Measurements from ENCODE around the gene TXNDC2. TPM values are rescaled to one million over a fixed set of nuclear protein-coding genes. Genes with fewer than 3 reads are reported as not detected.

TXNDC2 gene
- total RNA-seq, 1 experiment from 2014 or later, result 0.28 TPM

DNA sequence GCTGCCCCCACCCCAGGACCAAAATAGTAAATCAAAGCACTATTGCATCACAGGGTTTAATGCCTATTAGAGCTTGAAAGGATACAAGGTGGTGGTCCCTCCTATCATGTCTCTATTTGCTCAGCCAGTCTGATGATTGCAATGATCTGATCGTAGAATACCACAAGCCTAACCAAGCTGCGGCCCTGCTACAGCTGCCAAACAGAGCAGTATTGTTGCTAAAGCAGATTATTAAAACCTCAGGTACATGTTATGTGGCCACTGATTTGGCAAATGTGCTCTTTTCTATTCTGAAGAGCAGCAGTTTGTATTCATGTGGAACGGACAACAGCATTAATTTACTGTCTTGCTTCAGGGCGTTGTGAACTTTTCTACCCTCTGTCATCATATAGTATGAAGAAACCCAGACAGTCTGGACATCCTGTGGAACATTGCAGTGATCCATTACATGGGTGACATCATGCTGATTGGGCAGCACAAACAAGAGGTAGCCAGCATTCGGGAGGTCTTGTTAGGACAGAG is 19.7 kb downstream of the TXNDC2 start:
- no peak for DNase-seq
- no peaks in the 10 kb centered on the region for H4K20me1 ChIP-seq (ENCODE audit: control insufficient read depth, insufficient read depth, insufficient read length)
- WGBS (ENCODE audit: extremely low coverage, insufficient read length, low lambda C conversion rate), result no CpG with 5 or more reads among the region's 5 CpGs
- no peak overlapping the region for H2AFZ ChIP-seq (ENCODE audit: low read length)
- no peaks in the 10 kb centered on the region for H3K79me1 ChIP-seq (ENCODE audit: insufficient read depth, low read depth, low read length, poor library complexity, severe bottlenecking)
- H3K4ac ChIP-seq (ENCODE audit: low read depth, low read length), result no peak overlapping the region
- no peak overlapping the region for H2BK12ac ChIP-seq (ENCODE audit: insufficient read length, low read depth, low read length)
- Mint-ChIP-seq H3K4me3 (no peak overlapping the region), H3K36me3 (ENCODE audit: insufficient read depth in 1 of 3, low read depth in 3 of 3) (no peaks in the 10 kb centered on the region), H3K27me3 (ENCODE audit: low read depth) (peaks cover 2% of the 10 kb centered on the region), H3K9me3 (peaks cover 0 to 3% of the 10 kb centered on the region in 2 experiments; a peak in 1 of 5 replicates), H3K27ac (no peak overlapping the region), H3K4me1 (peaks cover 7 to 10% of the 10 kb centered on the region in 2 experiments)
- no peak overlapping the region for H2AK5ac ChIP-seq (ENCODE audit: insufficient read length, low read length)
- H2BK20ac ChIP-seq (ENCODE audit: low read depth, low read length, poor library complexity, severe bottlenecking), result no peak overlapping the region
- no peak overlapping the region for H2BK120ac ChIP-seq (ENCODE audit: low read depth, low read length, poor library complexity, severe bottlenecking)
- H3K27ac ChIP-seq (ENCODE audit: insufficient read length, low read depth, low read length), result no peak overlapping the region
- H3K27me3 ChIP-seq (ENCODE audit: insufficient read depth, low read length), result no peaks in the 10 kb centered on the region
- H2BK5ac ChIP-seq (ENCODE audit: insufficient read length, low read length), result no peak overlapping the region
- H3K23ac ChIP-seq (ENCODE audit: insufficient read length, low read depth, low read length), result no peak overlapping the region
- H3K14ac ChIP-seq (ENCODE audit: insufficient read depth, low read length), result no peak overlapping the region
- H3K23me2 ChIP-seq (ENCODE audit: insufficient read length, low read depth, low read length, poor library complexity, severe bottlenecking), result no peaks in the 10 kb centered on the region
- H3K9ac ChIP-seq (ENCODE audit: extremely low read depth, insufficient read length, low read length), result no peak overlapping the region
- no peak overlapping the region for H3K56ac ChIP-seq (ENCODE audit: insufficient read length, low read depth, low read length)
- H3K79me2 ChIP-seq (ENCODE audit: insufficient read depth, low read length), result no peaks in the 10 kb centered on the region
- H3K4me2 ChIP-seq (ENCODE audit: insufficient read depth, insufficient read length, low read length), result no peak overlapping the region
- H4K5ac ChIP-seq (ENCODE audit: insufficient read length, low read depth, low read length), result no peak overlapping the region
- no peaks in the 10 kb centered on the region for H3K9me3 ChIP-seq (ENCODE audit: control insufficient read depth, low read depth, low read length)
- H2BK15ac ChIP-seq (ENCODE audit: low read depth, low read length), result no peak overlapping the region
- H3K4me1 ChIP-seq (ENCODE audit: insufficient read depth, low read length), result 0 out of 2 replicates have a peak, but pooled peaks cover 3% of the 10 kb centered on the region
- no peak overlapping the region for H4K8ac ChIP-seq (replicated peaks; ENCODE audit: insufficient read length, low read depth, low read length)
- TF ChIP-seq CTCF (conservative IDR thresholded peaks at IDR 0.05), result no peak
- H3T11ph ChIP-seq (ENCODE audit: low read length), result no peak overlapping the region
- H4K91ac ChIP-seq (ENCODE audit: insufficient read length, low read depth, low read length), result no peak overlapping the region
- no peak overlapping the region for H3K18ac ChIP-seq (ENCODE audit: insufficient read length, low read depth, low read length)

All from H9 (cell line).